Mesendoderm (in vitro differentiated cells): Measurements from ENCODE around the gene NFYA.

ENCODE experiments used
- DNase-seq: peaks from one replicate; pipeline ENCODE4 v3.0.0; 2013
- H2AK5ac ChIP-seq: 2 replicates; pipeline ENCODE4 v1.6.1; 2013; ENCODE audit warnings: low read length, inconsistent platforms
- H2BK120ac ChIP-seq: 2 replicates; pipeline ENCODE4 v1.6.1; 2013; ENCODE audit warnings: low read depth, mild to moderate bottlenecking, low read length, moderate library complexity, mixed read lengths
- H2BK15ac ChIP-seq: replicated peaks from 2 replicates; pipeline ENCODE4 v1.6.1; 2013; ENCODE audit warnings: low read depth, mild to moderate bottlenecking, moderate library complexity
- H2BK5ac ChIP-seq: 2 replicates; pipeline ENCODE4 v1.6.1; 2013; ENCODE audit warnings: low read length, inconsistent platforms
- H3K18ac ChIP-seq: 2 replicates; pipeline ENCODE4 v1.6.1; 2013; ENCODE audit warnings: mild to moderate bottlenecking, low read length, mixed read lengths
- H3K23ac ChIP-seq: one replicate; pipeline ENCODE4 v1.6.1; 2013; ENCODE audit warnings: low read length
- H3K27ac ChIP-seq: 2 replicates; pipeline ENCODE4 v1.5.1; 2013; ENCODE audit warnings: low read depth, mild to moderate bottlenecking, inconsistent platforms, low read length, moderate library complexity
- H3K27me3 ChIP-seq: 2 replicates; pipeline ENCODE4 v1.6.1; 2013; ENCODE audit warnings: low read length, control low read depth, mild to moderate bottlenecking, inconsistent platforms; ENCODE audit not compliant: insufficient read depth, poor library complexity
- H3K36me3 ChIP-seq: 2 replicates; pipeline ENCODE4 v1.6.1; 2013; ENCODE audit warnings: low read length, inconsistent platforms; ENCODE audit not compliant: control insufficient read depth, insufficient read depth
- H3K4ac ChIP-seq: one replicate; pipeline ENCODE4 v1.6.1; 2013; ENCODE audit warnings: low read depth, mild to moderate bottlenecking, low read length, moderate library complexity
- H3K4me1 ChIP-seq: 2 replicates; pipeline ENCODE4 v1.6.1; 2013; ENCODE audit warnings: low read depth, low read length, inconsistent platforms; ENCODE audit not compliant: control insufficient read depth
- H3K4me2 ChIP-seq: 2 replicates; pipeline ENCODE4 v1.6.1; 2013; ENCODE audit warnings: low read length
- H3K4me3 ChIP-seq: 2 replicates; pipeline ENCODE4 v1.5.1; 2013; ENCODE audit warnings: mild to moderate bottlenecking, low read length
- H3K56ac ChIP-seq: one replicate; pipeline ENCODE4 v1.6.1; 2013; ENCODE audit warnings: low read length
- H3K79me1 ChIP-seq: 2 replicates; pipeline ENCODE4 v1.6.1; 2013; ENCODE audit warnings: low read length, inconsistent platforms
- H3K79me2 ChIP-seq: 2 replicates; pipeline ENCODE4 v1.6.1; 2013; ENCODE audit warnings: mild to moderate bottlenecking, low read length; ENCODE audit not compliant: control insufficient read depth, insufficient read depth
- H3K9ac ChIP-seq: 2 replicates; pipeline ENCODE4 v1.6.1; 2013; ENCODE audit warnings: low read length, inconsistent platforms
- H4K5ac ChIP-seq: one replicate; pipeline ENCODE4 v1.6.1; 2013; ENCODE audit warnings: low read length
- H4K8ac ChIP-seq: one replicate; pipeline ENCODE4 v1.6.1; 2013; ENCODE audit warnings: low read depth, mild to moderate bottlenecking, control low read depth, low read length, moderate library complexity
- WGBS: extraction: QIAGEN DNeasy Blood & Tissue Kit; methylation state at CpG from one replicate; pipeline ENCODE4 v1.1.7; 2013; ENCODE audit warnings: low lambda C conversion rate, missing lambda C conversion rate; ENCODE audit not compliant: insufficient coverage; ENCODE audit errors: extremely low coverage; 5-methylcytosine and 5-hydroxymethylcytosine counted together

Gene NFYA

GRCh38 chr6:41085182-41085581 lies 12.4 kb downstream of the NFYA start:
- Histone ChIP-seq H3K23ac (no peak overlapping the region), H3K4me2 (no peak overlapping the region), H3K56ac (no peak overlapping the region), H3K79me2 (peaks cover 8% of the 10 kb centered on the region), H3K4me3 (no peak overlapping the region), H2BK15ac (no peak overlapping the region), H3K18ac (no peak overlapping the region), H3K9ac (no peak overlapping the region), H2BK5ac (no peak overlapping the region), H4K8ac (no peak overlapping the region), H2AK5ac (no peak overlapping the region), H3K79me1 (peaks cover 11% of the 10 kb centered on the region), H2BK120ac (no peak overlapping the region), H3K36me3 (peaks cover 7% of the 10 kb centered on the region), H3K27me3 (no peaks in the 10 kb centered on the region), H4K5ac (no peak overlapping the region), H3K4ac (no peak overlapping the region), H3K4me1 (no peaks in the 10 kb centered on the region), H3K27ac (no peak overlapping the region)
- DNase-seq: no peak

DNA sequence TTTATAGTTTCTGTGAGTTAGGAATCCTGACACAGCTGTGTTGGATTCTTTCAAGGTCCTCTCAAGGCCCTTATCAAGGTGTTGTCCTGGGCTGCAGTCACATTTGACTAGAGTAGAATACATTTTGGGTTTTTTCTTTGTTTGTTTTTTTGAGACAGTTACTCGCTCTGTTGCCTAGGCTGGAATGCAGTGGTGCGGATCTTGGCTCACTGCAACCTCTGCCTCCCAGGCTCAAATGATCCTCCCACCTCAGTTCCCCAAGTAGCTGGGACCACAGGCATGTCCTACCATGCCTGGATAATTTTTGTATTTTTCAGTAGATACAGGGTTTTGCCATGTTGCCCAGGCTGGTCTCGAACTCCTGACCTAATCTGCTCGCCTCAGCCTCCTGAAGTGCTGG lies 15.7 kb downstream of the NFYA start:
- Histone ChIP-seq H2AK5ac (no peak overlapping the region), H3K79me1 (peaks cover 4% of the 10 kb centered on the region), H3K4me1 (no peaks in the 10 kb centered on the region), H4K8ac (no peak overlapping the region), H3K4ac (no peak overlapping the region), H2BK15ac (no peak overlapping the region), H3K36me3 (peaks cover 10% of the 10 kb centered on the region), H3K23ac (no peak overlapping the region), H3K27ac (no peak overlapping the region), H3K27me3 (no peaks in the 10 kb centered on the region), H3K9ac (no peak overlapping the region), H4K5ac (no peak overlapping the region), H3K56ac (no peak overlapping the region), H3K4me2 (no peak overlapping the region), H3K4me3 (no peak overlapping the region), H2BK120ac (no peak overlapping the region), H3K79me2 (no peaks in the 10 kb centered on the region), H3K18ac (no peak overlapping the region), H2BK5ac (no peak overlapping the region)
- no CpG with 5 or more reads among the region's 4 CpGs for WGBS
- peak; percentile 13 for DNase-seq

- Histone ChIP-seq H3K36me3 (peaks cover 17% of the 10 kb centered on the region), H3K4ac (no peak overlapping the region)
- no CpG with 5 or more reads among the region's 1 CpG for WGBS
These were observed 18.3 kb downstream of the NFYA start for GRCh38 chr6:41090841-41091761.

DNA sequence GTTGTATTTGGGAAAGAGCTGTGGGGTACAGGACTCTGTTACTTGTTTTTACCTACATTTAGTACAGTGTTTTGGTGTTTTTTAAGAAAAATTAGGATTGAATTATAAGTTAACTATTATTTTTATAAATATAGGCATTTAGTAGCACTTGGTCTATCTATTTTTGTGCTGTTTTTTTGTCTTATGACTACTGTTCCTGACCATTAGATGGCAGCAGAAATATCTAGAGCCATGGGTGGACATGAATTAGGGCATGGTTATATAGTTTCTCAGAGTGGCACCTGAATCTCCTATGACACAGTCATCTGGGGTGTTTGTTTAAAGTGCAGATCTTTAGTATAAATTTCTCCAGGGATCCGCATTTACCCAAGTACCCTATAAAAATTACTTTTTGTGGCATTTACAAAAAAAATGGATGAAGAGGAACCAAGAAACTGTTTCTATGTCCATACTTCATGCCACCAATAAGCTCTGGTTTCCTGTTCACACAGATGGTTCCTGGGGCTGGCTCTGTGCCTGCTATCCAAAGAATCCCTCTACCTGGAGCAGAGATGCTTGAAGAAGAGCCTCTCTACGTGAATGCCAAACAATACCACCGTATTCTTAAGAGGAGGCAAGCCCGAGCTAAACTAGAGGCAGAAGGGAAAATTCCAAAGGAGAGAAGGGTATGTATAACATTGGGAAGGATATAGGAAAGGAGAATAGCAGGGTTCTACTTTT lies 19.8 kb downstream of the NFYA start:
- Histone ChIP-seq H4K8ac (no peak overlapping the region), H4K5ac (no peak overlapping the region), H3K56ac (no peak overlapping the region), H3K79me1 (no peaks in the 10 kb centered on the region), H3K4me3 (no peak overlapping the region), H3K27me3 (no peaks in the 10 kb centered on the region), H3K18ac (no peak overlapping the region), H2BK5ac (no peak overlapping the region), H2BK15ac (no peak overlapping the region), H3K9ac (no peak overlapping the region), H3K23ac (no peak overlapping the region), H3K4me1 (no peaks in the 10 kb centered on the region), H3K4ac (no peak overlapping the region), H3K79me2 (no peaks in the 10 kb centered on the region), H2AK5ac (no peak overlapping the region), H3K27ac (no peak overlapping the region), H2BK120ac (no peak overlapping the region), H3K36me3 (peaks cover 21% of the 10 kb centered on the region), H3K4me2 (no peak overlapping the region)
- WGBS: no CpG with 5 or more reads among the region's 4 CpGs
- peak; percentile 25 for DNase-seq

More at GRCh38 chr6:41090841-41091761, 18.3 kb downstream of the NFYA start:
- no peak for DNase-seq
- H3K23ac ChIP-seq: no peak overlapping the region
- no peak overlapping the region for H3K9ac ChIP-seq
- no peak overlapping the region for H3K4me3 ChIP-seq
- no peak overlapping the region for H2AK5ac ChIP-seq
- H3K56ac ChIP-seq: no peak overlapping the region
- H3K79me2 ChIP-seq: no peaks in the 10 kb centered on the region
- no peak overlapping the region for H3K18ac ChIP-seq
- no peak overlapping the region for H2BK120ac ChIP-seq
- no peak overlapping the region for H3K4me2 ChIP-seq
- no peak overlapping the region for H4K8ac ChIP-seq
- no peak overlapping the region for H2BK5ac ChIP-seq
- H2BK15ac ChIP-seq: no peak overlapping the region
- no peak overlapping the region for H4K5ac ChIP-seq
- H3K79me1 ChIP-seq: peaks cover 2% of the 10 kb centered on the region
- H3K27ac ChIP-seq: no peak overlapping the region
- no peaks in the 10 kb centered on the region for H3K4me1 ChIP-seq
- no peaks in the 10 kb centered on the region for H3K27me3 ChIP-seq

DNA sequence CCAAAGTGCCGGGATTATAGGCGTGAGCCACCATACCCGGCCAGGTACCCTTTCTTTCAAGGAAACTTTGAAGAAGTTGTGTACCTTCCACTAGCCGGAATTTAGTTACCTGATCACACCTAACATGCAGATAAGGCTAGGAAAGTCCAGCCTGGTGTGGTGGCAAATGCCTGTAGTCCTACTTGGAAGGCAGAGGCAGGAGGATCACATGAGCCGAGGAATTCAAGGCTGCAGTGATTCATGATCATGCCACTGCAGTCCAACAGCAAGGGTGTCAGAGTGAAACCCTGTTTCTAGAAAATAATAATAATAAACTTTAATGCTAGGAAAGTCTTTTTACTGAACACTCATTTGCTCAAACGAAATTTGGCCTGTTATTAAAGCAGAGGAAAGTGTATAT lies 21.0 kb downstream of the NFYA start:
- Histone ChIP-seq H3K4me1 (no peaks in the 10 kb centered on the region), H3K4me2 (no peak overlapping the region), H2BK15ac (no peak overlapping the region), H3K36me3 (peaks cover 28% of the 10 kb centered on the region), H3K79me2 (no peaks in the 10 kb centered on the region), H3K18ac (no peak overlapping the region), H3K79me1 (no peaks in the 10 kb centered on the region), H3K4me3 (no peak overlapping the region), H4K5ac (no peak overlapping the region), H3K23ac (no peak overlapping the region), H3K4ac (no peak overlapping the region), H3K9ac (no peak overlapping the region), H3K27ac (no peak overlapping the region), H2AK5ac (no peak overlapping the region), H3K27me3 (no peaks in the 10 kb centered on the region), H2BK5ac (no peak overlapping the region), H4K8ac (no peak overlapping the region), H3K56ac (no peak overlapping the region), H2BK120ac (no peak overlapping the region)
- WGBS: no CpG with 5 or more reads among the region's 6 CpGs
- no peak for DNase-seq
